GM12891 (cell line): Measurements from ENCODE around the gene PCAT7.

Experiments
- POLR2A ChIP-seq: IDR thresholded peaks from 2 replicates; pipeline ENCODE4 v1.6.1; 2011; ENCODE audit warnings: low read depth, low read length, control low read depth
- POLR2AphosphoS5 ChIP-seq: IDR thresholded peaks from 2 replicates; pipeline ENCODE4 v1.6.1; 2011; ENCODE audit warnings: low read depth, low read length, control low read depth
- TAF1 ChIP-seq: IDR thresholded peaks from 2 replicates; pipeline ENCODE4 v1.6.1; 2011; ENCODE audit warnings: low read depth, low read length, control low read depth

DNA sequence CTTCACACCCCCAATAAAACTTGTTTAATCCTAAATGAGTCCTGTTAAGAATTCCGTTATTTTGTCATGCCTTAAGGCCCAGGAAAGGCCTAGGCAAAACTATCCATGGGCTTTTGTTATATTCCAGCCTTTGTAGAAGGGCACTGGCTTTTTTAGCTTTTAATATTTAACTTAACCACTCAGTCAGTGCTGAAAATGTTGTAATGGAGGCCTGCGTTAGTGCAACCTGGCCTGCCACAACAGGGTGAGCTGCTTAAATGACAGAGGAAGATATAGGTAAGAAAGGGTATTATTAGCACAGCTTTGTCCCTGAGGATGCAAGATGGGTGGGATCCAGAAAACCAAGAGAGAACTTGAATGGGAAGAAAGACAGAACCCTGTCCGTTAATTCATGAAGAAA, 40.2 kb upstream of the PCAT7 start:
- no peak for TF ChIP-seq POLR2A
- no peak for TF ChIP-seq TAF1
- TF ChIP-seq POLR2AphosphoS5, result no peak
